Hematopoietic multipotent progenitor cell treated with erythropoietin and hydrocortisone succinate and interleukin-3 and kit ligand, for 4 days (in vitro differentiated cells): ENCODE data around the gene CEP152.

Experiments
- DNase-seq: peaks from one replicate; pipeline ENCODE4 v3.0.0-alpha.2; 2015

CEP152 gene

GRCh38 chr15:48761393-48762158 lies 49.3 kb downstream of the CEP152 start:
- DNase-seq, result no peak

GRCh38 chr15:48759921-48760320 lies 50.9 kb downstream of the CEP152 start:
- DNase-seq, result no peak

GRCh38 chr15:48757661-48758060 lies 53.2 kb downstream of the CEP152 start:
- DNase-seq, result no peak

- DNase-seq, result no peak
Measured at GRCh38 chr15:48754011-48754410, 56.9 kb downstream of the CEP152 start.

- DNase-seq, result no peak
Measured at GRCh38 chr15:48751595-48751994, 59.3 kb downstream of the CEP152 start.

GRCh38 chr15:48748535-48748934 lies 62.3 kb downstream of the CEP152 start:
- DNase-seq, result peak; percentile 45

- DNase-seq, result no peak
Measured at GRCh38 chr15:48733615-48734014, 77.3 kb downstream of the CEP152 start.

GRCh38 chr15:48730506-48730905 lies 80.4 kb downstream of the CEP152 start:
- no peak for DNase-seq

GRCh38 chr15:48723969-48724368 lies 86.9 kb downstream of the CEP152 start:
- no peak for DNase-seq

- DNase-seq, result peak; percentile 23
Measured at GRCh38 chr15:48722764-48723661, 87.9 kb downstream of the CEP152 start.

- DNase-seq, result no peak
Measured at GRCh38 chr15:48721061-48721810, 89.6 kb downstream of the CEP152 start.

GRCh38 chr15:48720646-48721045 lies 90.2 kb downstream of the CEP152 start:
- DNase-seq, result no peak

- peak; percentile 56 for DNase-seq
Measured at GRCh38 chr15:48719668-48720067, 91.2 kb downstream of the CEP152 start.

- DNase-seq, result no peak
Measured at GRCh38 chr15:48718646-48719045, 92.2 kb downstream of the CEP152 start.

GRCh38 chr15:48717458-48717857 lies 93.4 kb downstream of the CEP152 start:
- DNase-seq, result peak; percentile 61

- DNase-seq, result no peak
Measured at GRCh38 chr15:48712546-48712945, 98.3 kb downstream of the CEP152 start.

GRCh38 chr15:48710952-48711495 lies 99.8 kb downstream of the CEP152 start:
- peak; percentile 22 for DNase-seq

GRCh38 chr15:48708641-48709040 lies 102.2 kb downstream of the CEP152 start:
- no peak for DNase-seq

GRCh38 chr15:48705381-48705780 lies 105.5 kb downstream of the CEP152 start:
- DNase-seq, result no peak

- DNase-seq, result no peak
Measured at GRCh38 chr15:48703544-48703943, 107.3 kb downstream of the CEP152 start.

- DNase-seq, result no peak
Measured at GRCh38 chr15:48702569-48703236, 108.2 kb downstream of the CEP152 start.

- peak; percentile 68 for DNase-seq
Measured at GRCh38 chr15:48696627-48697312, 114.1 kb downstream of the CEP152 start.
